GM12878 (cell line): Measurements from ENCODE around the gene PDCL3.

ENCODE experiments used
- EZH2 ChIP-seq: IDR thresholded peaks from 2 replicates; pipeline ENCODE4 v1.6.1; 2012; ENCODE audit warnings: low read depth, mild to moderate bottlenecking, control low read depth, inconsistent platforms, low read length, borderline replicate concordance; ENCODE audit not compliant: control insufficient read depth
- HDAC6 ChIP-seq: fragments of 200-600 bp; sonication (generic); IDR thresholded peaks from one replicate; pipeline ENCODE4 v1.8.0; 2017; ENCODE audit warnings: antibody characterized with exemption; ENCODE audit not compliant: unreplicated experiment
- MXI1 ChIP-seq: fragments of 150-350 bp; IDR thresholded peaks from 2 replicates; pipeline ENCODE4 v1.6.1; 2011; ENCODE audit warnings: low read depth, mild to moderate bottlenecking, inconsistent platforms, low read length, improper control_type of control experiment
- MYC ChIP-seq: IDR thresholded peaks from 2 replicates; pipeline ENCODE4 v1.6.1; 2011; ENCODE audit warnings: mild to moderate bottlenecking, low read length, moderate library complexity, inconsistent platforms; ENCODE audit not compliant: insufficient read depth, insufficient replicate concordance, insufficient read length, severe bottlenecking
- POLR2A ChIP-seq: IDR thresholded peaks from 2 replicates; pipeline ENCODE4 v1.6.1; 2011; ENCODE audit warnings: low read depth, mild to moderate bottlenecking, low read length
- POLR2AphosphoS5 ChIP-seq: IDR thresholded peaks from 2 replicates; pipeline ENCODE4 v1.6.1; 2011; ENCODE audit warnings: mild to moderate bottlenecking, low read length, inconsistent platforms
- TF ChIP-seq, protein P1 (sequence below), 3 experiments: IDR thresholded peaks in 2 of 3; conservative IDR thresholded peaks in 1 of 3; 2 replicates each; pipeline ENCODE4 v1.5.1; 2011; ENCODE audit warnings: low read depth in 3 of 3, low read length in 3 of 3, mild to moderate bottlenecking in 3 of 3, control low read depth in 2 of 3, moderate library complexity in 2 of 3, inconsistent platforms in 1 of 3, mixed read lengths in 1 of 3; ENCODE audit not compliant: control insufficient read depth in 2 of 3, insufficient read depth in 1 of 3; ENCODE audit errors: extremely low read depth in 1 of 3
- TF ChIP-seq, protein P2 (sequence below): IDR thresholded peaks from 2 replicates; pipeline ENCODE4 v1.6.1; 2012; ENCODE audit warnings: low read length, inconsistent platforms

- TF ChIP-seq, protein P1, sequence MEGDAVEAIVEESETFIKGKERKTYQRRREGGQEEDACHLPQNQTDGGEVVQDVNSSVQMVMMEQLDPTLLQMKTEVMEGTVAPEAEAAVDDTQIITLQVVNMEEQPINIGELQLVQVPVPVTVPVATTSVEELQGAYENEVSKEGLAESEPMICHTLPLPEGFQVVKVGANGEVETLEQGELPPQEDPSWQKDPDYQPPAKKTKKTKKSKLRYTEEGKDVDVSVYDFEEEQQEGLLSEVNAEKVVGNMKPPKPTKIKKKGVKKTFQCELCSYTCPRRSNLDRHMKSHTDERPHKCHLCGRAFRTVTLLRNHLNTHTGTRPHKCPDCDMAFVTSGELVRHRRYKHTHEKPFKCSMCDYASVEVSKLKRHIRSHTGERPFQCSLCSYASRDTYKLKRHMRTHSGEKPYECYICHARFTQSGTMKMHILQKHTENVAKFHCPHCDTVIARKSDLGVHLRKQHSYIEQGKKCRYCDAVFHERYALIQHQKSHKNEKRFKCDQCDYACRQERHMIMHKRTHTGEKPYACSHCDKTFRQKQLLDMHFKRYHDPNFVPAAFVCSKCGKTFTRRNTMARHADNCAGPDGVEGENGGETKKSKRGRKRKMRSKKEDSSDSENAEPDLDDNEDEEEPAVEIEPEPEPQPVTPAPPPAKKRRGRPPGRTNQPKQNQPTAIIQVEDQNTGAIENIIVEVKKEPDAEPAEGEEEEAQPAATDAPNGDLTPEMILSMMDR (IDR thresholded peaks at IDR 0.05 in 2 of 3, conservative IDR thresholded peaks at IDR 0.05 in 1 of 3; ENCODE audit: control insufficient read depth in 2 of 3, extremely low read depth in 1 of 3, insufficient read depth in 1 of 3, low read depth in 3 of 3, low read length in 3 of 3), result no peak
- TF ChIP-seq MYC (no peak), POLR2AphosphoS5 (no peak), EZH2 (no peak), POLR2A (no peak), HDAC6 (no peak), MXI1 (no peak)
- TF ChIP-seq, protein P2, sequence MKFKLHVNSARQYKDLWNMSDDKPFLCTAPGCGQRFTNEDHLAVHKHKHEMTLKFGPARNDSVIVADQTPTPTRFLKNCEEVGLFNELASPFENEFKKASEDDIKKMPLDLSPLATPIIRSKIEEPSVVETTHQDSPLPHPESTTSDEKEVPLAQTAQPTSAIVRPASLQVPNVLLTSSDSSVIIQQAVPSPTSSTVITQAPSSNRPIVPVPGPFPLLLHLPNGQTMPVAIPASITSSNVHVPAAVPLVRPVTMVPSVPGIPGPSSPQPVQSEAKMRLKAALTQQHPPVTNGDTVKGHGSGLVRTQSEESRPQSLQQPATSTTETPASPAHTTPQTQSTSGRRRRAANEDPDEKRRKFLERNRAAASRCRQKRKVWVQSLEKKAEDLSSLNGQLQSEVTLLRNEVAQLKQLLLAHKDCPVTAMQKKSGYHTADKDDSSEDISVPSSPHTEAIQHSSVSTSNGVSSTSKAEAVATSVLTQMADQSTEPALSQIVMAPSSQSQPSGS, result no peak
These were observed 14.0 kb upstream of the PDCL3 start for GRCh38 chr2:100548771-100549170.
